D721Med (cell line): ENCODE measurements around the gene UBP1.

ENCODE experiments used
- DNase-seq: peaks from one replicate; pipeline ENCODE4 v3.0.0; 2011; ENCODE audit warnings: low spot score; ENCODE audit not compliant: insufficient read length
- FAIRE-seq: peaks from 2 replicates; lab custom pipeline; 2011; peaks lifted over from hg19 to GRCh38; lab: Jason Lieb, UNC
- TF ChIP-seq, protein P1 (sequence below): IDR thresholded peaks from 2 replicates; pipeline ENCODE4 v1.5.1; 2012; ENCODE audit warnings: mild to moderate bottlenecking, control low read depth; ENCODE audit not compliant: insufficient read depth; ENCODE audit errors: missing control alignments

Gene UBP1

DNA sequence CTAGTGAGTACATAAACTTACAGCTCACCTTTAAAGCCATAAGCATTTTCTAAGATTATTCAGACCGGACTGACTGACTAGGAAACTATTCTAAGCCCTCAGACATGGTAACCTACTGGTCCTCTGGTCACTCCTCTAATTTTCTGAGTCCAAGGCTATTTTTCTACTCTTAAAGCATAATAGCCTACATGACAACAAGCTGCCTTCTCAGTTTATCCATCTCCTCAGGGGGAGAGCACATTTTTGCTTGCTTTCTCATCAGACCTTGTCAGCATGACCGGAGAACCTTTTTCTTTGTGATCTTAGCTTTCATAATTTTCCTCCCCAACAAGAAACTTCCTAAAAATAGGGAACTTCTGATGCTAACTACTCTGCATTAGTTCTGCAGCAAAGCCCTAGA is 38.4 kb downstream of the UBP1 start:
- TF ChIP-seq, protein P1, sequence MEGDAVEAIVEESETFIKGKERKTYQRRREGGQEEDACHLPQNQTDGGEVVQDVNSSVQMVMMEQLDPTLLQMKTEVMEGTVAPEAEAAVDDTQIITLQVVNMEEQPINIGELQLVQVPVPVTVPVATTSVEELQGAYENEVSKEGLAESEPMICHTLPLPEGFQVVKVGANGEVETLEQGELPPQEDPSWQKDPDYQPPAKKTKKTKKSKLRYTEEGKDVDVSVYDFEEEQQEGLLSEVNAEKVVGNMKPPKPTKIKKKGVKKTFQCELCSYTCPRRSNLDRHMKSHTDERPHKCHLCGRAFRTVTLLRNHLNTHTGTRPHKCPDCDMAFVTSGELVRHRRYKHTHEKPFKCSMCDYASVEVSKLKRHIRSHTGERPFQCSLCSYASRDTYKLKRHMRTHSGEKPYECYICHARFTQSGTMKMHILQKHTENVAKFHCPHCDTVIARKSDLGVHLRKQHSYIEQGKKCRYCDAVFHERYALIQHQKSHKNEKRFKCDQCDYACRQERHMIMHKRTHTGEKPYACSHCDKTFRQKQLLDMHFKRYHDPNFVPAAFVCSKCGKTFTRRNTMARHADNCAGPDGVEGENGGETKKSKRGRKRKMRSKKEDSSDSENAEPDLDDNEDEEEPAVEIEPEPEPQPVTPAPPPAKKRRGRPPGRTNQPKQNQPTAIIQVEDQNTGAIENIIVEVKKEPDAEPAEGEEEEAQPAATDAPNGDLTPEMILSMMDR: no peak
- FAIRE-seq (no peak), DNase-seq (no peak)

DNA sequence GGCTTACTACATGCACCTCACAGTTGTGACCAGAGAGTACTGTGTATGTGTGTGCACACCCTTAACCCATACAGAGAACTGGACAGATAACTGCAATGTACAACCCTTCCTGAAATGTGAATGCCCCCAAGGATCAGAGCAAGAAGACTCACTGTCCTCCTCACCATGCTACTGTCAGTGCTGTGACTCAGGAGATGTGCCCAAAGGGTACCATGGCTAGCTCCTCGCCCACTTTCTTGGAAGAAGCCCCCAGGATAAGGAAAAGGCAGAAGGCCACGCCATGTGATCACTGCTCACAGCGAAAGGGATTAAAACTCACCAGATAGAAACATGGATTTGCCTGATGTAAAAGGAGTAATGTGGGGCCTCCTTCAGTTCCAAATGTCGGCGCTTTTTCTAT is 41.8 kb downstream of the UBP1 start:
- FAIRE-seq (no peak), DNase-seq (no peak)
- TF ChIP-seq, protein P1: no peak

DNA sequence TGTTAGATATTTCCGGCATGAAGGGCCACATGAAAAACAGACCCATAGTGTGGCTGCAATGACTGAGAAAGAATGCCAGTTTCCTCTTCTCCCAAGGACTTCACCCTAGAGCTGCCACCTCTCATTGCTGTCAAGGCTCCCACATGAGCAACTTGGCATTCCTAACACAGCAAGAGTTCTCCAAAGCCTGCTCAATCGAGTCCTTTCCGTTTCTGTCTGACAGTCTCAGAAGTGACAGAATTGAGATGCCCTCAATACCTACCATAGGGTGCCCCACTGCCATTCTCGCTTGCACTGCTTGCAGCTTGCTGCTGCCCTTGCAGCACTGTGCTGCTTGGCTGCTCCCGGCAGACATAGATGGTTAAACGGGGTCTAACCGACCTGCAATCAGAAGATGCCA is 44.3 kb downstream of the UBP1 start:
- DNase-seq: no peak
- TF ChIP-seq, protein P1: no peak
- no peak for FAIRE-seq

DNA sequence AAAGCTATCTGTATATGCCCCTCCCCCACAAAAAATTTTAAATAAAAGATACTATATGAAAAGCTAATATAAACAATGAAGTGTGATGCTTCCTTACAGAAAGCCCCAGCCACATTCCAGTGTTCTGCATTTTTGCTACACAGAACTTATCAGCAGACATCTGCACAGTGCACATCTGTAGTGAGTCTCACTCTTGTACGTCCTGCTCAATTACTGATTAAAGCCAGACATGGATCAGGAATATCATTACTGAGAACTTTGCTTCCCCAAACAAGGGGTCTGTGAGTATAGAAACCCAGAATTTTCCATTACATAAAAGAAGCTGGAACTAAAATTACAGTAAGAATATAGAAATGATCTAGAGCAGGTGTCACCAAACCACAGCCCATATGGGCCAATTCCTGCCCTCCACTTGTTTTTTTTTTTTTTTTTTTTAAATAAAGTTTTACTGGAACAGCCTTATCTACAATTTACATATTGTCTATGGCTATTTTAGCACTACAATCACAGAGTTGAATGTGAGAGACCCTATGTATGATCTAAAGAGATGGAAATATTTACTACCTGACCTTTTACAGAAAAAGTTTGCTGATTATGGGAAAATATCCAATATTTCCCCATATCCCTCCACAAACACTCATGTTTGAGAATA is 45.7 kb downstream of the UBP1 start:
- TF ChIP-seq, protein P1: no peak
- FAIRE-seq: no peak
- DNase-seq: no peak

DNA sequence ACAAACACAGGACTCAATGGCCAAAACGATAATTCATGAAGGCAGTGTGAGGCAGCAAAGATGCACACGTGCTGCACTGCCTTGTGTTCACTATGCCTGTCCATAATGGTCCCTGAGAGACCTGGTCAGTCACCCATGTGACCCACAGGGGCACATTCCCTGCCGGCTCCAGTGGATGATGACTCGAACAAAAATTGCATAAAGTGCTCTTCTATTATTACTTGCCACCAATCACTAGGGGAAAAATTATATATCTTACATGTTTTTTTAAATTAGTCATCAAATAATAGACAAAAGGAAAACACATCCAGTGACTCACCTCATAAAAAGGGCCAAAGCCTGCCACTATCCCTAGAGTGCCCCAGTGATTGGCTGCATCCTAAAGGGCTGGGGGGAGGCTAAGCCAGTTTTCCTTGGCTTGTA is 47.5 kb downstream of the UBP1 start:
- TF ChIP-seq, protein P1: no peak
- DNase-seq (no peak), FAIRE-seq (no peak)

DNA sequence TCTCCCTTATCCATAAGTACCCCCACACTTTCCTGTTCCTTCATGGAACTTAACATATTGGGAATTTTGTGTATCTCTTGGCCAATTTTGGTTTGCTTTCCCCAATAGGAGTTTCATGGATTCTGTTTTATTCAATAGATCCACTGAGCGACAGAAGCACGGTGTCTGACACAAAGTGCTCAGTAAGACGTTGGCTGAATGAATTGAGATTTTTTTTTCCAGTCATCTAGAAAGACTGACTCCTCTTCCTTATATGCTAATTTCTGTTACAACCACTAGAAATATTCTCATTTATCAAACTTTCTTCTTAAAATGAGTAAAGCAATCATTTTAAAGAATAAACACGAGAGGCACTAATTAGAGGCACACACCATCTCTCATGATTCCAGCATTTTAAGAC is 48.1 kb downstream of the UBP1 start:
- FAIRE-seq: no peak
- TF ChIP-seq, protein P1: no peak

DNA sequence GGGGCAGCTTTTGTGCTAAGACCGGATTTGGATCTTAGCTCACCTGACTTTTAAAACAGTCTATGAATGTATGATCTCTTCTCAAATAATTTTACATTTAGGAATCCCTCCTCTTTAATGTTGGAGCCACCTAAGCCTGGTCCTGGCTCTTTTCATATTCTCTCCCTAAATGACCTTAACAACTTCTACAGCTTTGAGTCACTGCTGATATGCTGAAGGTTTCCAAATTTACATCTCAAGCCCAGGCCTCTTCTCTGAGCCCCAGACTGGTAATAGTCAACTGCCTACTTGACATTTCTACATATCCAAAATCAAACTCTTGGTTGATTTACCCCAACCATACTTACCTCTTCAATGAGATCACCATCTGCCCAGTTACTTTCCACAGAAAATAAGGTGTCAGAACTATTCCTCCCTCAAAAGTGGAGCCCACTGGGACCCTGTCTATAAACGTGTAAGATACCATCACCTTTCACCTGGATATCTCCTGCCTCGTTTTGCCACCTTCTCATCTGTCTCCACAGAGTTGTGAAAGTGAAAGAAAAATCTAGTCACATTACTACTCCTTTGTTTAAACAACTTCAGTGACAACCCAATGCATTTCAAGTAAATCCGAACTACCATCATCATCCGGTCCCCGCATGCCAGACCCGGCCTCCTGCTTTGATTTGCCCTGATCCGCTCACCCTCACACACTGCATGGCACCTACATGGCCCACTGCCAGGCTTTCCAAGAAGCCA is 48.8 kb downstream of the UBP1 start:
- DNase-seq (no peak), FAIRE-seq (no peak)
- TF ChIP-seq, protein P1: no peak

More for the DNA sequence above, 48.1 kb downstream of the UBP1 start:
- no peak for DNase-seq
